Neural cell (in vitro differentiated cells): ENCODE measurements around the gene GAS7. TPM values are rescaled to one million over a fixed set of nuclear protein-coding genes. Genes with fewer than 3 reads are reported as not detected.

ENCODE experiments used
- H2AFZ ChIP-seq: fragments of 200-600, 300-800 bp; sonication (generic), shearing (Covaris generic); 2 replicates; pipeline ENCODE4 v1.6.0; 2014; ENCODE audit warnings: low read depth, mild to moderate bottlenecking, antibody characterized with exemption, low read length, moderate library complexity
- H3F3A ChIP-seq: fragments of 200-600 bp; shearing (Covaris generic); 2 replicates; pipeline ENCODE4 v1.6.1; 2016; ENCODE audit warnings: mild to moderate bottlenecking, moderate library complexity, mixed read lengths, antibody characterized with exemption, low read length; ENCODE audit not compliant: insufficient read depth, poor library complexity, severe bottlenecking
- H3K27ac ChIP-seq: fragments of 200-600, 300-800 bp; sonication (generic), shearing (Covaris generic); 2 replicates; pipeline ENCODE4 v1.5.1; 2014; ENCODE audit warnings: mild to moderate bottlenecking, low read length, moderate library complexity
- H3K27me3 ChIP-seq: fragments of 300-800, 200-600 bp; sonication (generic), shearing (Covaris generic); 2 replicates; pipeline ENCODE4 v1.6.0; 2014; ENCODE audit warnings: mild to moderate bottlenecking, low read depth, low read length, moderate library complexity; ENCODE audit not compliant: insufficient read depth
- H3K36me3 ChIP-seq: fragments of 300-800, 200-600 bp; sonication (generic), shearing (Covaris generic); 2 replicates; pipeline ENCODE4 v1.5.1; 2014; ENCODE audit warnings: mild to moderate bottlenecking, antibody characterized with exemption, low read length, moderate library complexity; ENCODE audit not compliant: insufficient read depth
- H3K4me2 ChIP-seq: fragments of 300-800, 200-600 bp; sonication (generic), shearing (Covaris generic); 2 replicates; pipeline ENCODE4 v1.6.0; 2014; ENCODE audit warnings: mild to moderate bottlenecking, low read length
- H3K4me3 ChIP-seq: fragments of 300-800, 200-600 bp; sonication (generic), shearing (Covaris generic); 2 replicates; pipeline ENCODE4 v1.5.1; 2014; ENCODE audit warnings: mild to moderate bottlenecking, low read length, moderate library complexity
- H3K79me2 ChIP-seq: fragments of 200-600 bp; shearing (Covaris generic); replicated peaks from 2 replicates; pipeline ENCODE4 v1.6.0; 2014; ENCODE audit warnings: mild to moderate bottlenecking, low read length, moderate library complexity; ENCODE audit not compliant: insufficient read depth
- H3K9ac ChIP-seq: fragments of 300-800, 200-600 bp; sonication (generic), shearing (Covaris generic); 2 replicates; pipeline ENCODE4 v1.6.1; 2016; ENCODE audit warnings: mild to moderate bottlenecking, low read length, mixed read lengths
- H3K9me2 ChIP-seq: fragments of 200-600 bp; shearing (Covaris generic); 2 replicates; pipeline ENCODE4 v1.6.1; 2016; ENCODE audit warnings: mild to moderate bottlenecking, low read length, mixed read lengths; ENCODE audit not compliant: insufficient read depth
- H3K9me3 ChIP-seq: fragments of 200-600, 300-800 bp; sonication (generic), shearing (Covaris generic); 2 replicates; pipeline ENCODE4 v1.6.1; 2016; ENCODE audit warnings: mild to moderate bottlenecking, mixed run types, low read length, moderate library complexity, mixed read lengths
- H4K20me1 ChIP-seq: fragments of 200-600 bp; shearing (Covaris generic); 2 replicates; pipeline ENCODE4 v1.6.1; 2016; ENCODE audit warnings: mild to moderate bottlenecking, mixed run types; ENCODE audit not compliant: insufficient read depth
- EP300 ChIP-seq: fragments of 450-650 bp; conservative IDR thresholded peaks from 2 replicates; pipeline ENCODE4 v1.6.1; 2014; ENCODE audit warnings: antibody characterized with exemption, mild to moderate bottlenecking, moderate library complexity; ENCODE audit not compliant: poor library complexity, severe bottlenecking
- EZH2 ChIP-seq: fragments of 200-600, 300-800 bp; shearing (Covaris generic), sonication (generic); IDR thresholded peaks from 2 replicates; pipeline ENCODE4 v1.6.1; 2014; ENCODE audit warnings: antibody characterized with exemption, low read length, borderline replicate concordance, mild to moderate bottlenecking; ENCODE audit not compliant: insufficient read depth, poor library complexity, severe bottlenecking
- MXI1 ChIP-seq: fragments of 450-650 bp; conservative IDR thresholded peaks from 2 replicates; pipeline ENCODE4 v1.6.1; 2014; ENCODE audit warnings: antibody characterized with exemption, mild to moderate bottlenecking; ENCODE audit not compliant: poor library complexity, severe bottlenecking
- POLR2AphosphoS5 ChIP-seq: IDR thresholded peaks from 2 replicates; pipeline ENCODE4 v1.6.1; 2012
- RAD21 ChIP-seq: fragments of 450-650 bp; conservative IDR thresholded peaks from 2 replicates; pipeline ENCODE4 v1.6.1; 2014; ENCODE audit warnings: antibody characterized with exemption, mild to moderate bottlenecking, moderate library complexity
- REST ChIP-seq: IDR thresholded peaks from 2 replicates; pipeline ENCODE4 v1.6.1; 2012; ENCODE audit warnings: borderline replicate concordance
- SMC3 ChIP-seq: fragments of 450-650 bp; conservative IDR thresholded peaks from 2 replicates; pipeline ENCODE4 v1.6.1; 2014; ENCODE audit warnings: antibody characterized with exemption, mild to moderate bottlenecking, moderate library complexity; ENCODE audit not compliant: poor library complexity
- TAF1 ChIP-seq: IDR thresholded peaks from 2 replicates; pipeline ENCODE4 v1.6.1; 2012; ENCODE audit warnings: low read depth
- polyA plus RNA-seq: library from polyadenylated mRNA; depleted of rRNA; stranded (reverse); fragments of >200 nt; gene quantifications from 2 replicates; pipeline ENCODE4 v1.2.3, GENCODE V29; 2014
- TF ChIP-seq, protein P1 (sequence below): fragments of 450-650 bp; IDR thresholded peaks from 2 replicates; pipeline ENCODE4 v1.5.1; 2014; ENCODE audit warnings: antibody characterized with exemption, mild to moderate bottlenecking, moderate library complexity; ENCODE audit not compliant: poor library complexity, severe bottlenecking

Gene GAS7
- polyA plus RNA-seq, 1 donor from 2014 or later: 23.6 TPM

DNA sequence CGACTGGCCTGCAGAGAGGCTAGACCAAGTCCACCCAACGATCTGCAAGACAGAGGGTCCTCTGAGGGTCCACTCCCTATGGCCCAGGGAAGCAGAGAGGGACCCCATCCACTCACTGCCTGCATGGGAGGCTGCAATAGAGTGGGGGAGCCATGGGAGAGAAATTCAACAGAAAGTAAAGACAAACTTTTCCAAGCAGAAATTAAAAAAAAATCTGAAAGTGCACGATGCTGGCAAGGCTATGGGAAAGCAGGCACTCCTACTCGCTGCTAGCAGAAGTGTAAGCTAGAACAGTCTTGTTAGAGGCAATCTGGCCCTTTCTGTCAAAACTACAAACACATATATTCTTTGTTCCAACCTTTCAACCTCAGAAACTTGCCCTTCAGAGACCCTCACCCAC lies 85.4 kb downstream of the GAS7 start:
- Histone ChIP-seq H3F3A (no peaks in the 10 kb centered on the region), H3K9me2 (no peaks in the 10 kb centered on the region), H2AFZ (no peak overlapping the region), H3K9me3 (peaks cover 3% of the 10 kb centered on the region), H3K27me3 (no peaks in the 10 kb centered on the region), H4K20me1 (no peaks in the 10 kb centered on the region), H3K9ac (no peak overlapping the region), H3K27ac (no peak overlapping the region), H3K4me3 (no peak overlapping the region), H3K4me2 (no peak overlapping the region), H3K36me3 (no peaks in the 10 kb centered on the region), H3K79me2 (no peaks in the 10 kb centered on the region)
- TF ChIP-seq EZH2 (no peak), RAD21 (no peak), REST (no peak), MXI1 (no peak)

- Histone ChIP-seq H3K79me2 (no peaks in the 10 kb centered on the region), H3K27ac (no peak overlapping the region), H3K9me3 (peaks cover 3% of the 10 kb centered on the region), H3K9me2 (no peaks in the 10 kb centered on the region), H2AFZ (no peak overlapping the region), H3K4me3 (no peak overlapping the region), H3K36me3 (no peaks in the 10 kb centered on the region), H3K27me3 (no peaks in the 10 kb centered on the region), H3K4me2 (no peak overlapping the region), H3F3A (no peaks in the 10 kb centered on the region), H3K9ac (no peak overlapping the region), H4K20me1 (no peaks in the 10 kb centered on the region)
- TF ChIP-seq MXI1 (no peak), TAF1 (no peak), RAD21 (no peak), REST (no peak), POLR2AphosphoS5 (no peak), EZH2 (no peak), SMC3 (no peak), EP300 (no peak)
- TF ChIP-seq, protein P1, sequence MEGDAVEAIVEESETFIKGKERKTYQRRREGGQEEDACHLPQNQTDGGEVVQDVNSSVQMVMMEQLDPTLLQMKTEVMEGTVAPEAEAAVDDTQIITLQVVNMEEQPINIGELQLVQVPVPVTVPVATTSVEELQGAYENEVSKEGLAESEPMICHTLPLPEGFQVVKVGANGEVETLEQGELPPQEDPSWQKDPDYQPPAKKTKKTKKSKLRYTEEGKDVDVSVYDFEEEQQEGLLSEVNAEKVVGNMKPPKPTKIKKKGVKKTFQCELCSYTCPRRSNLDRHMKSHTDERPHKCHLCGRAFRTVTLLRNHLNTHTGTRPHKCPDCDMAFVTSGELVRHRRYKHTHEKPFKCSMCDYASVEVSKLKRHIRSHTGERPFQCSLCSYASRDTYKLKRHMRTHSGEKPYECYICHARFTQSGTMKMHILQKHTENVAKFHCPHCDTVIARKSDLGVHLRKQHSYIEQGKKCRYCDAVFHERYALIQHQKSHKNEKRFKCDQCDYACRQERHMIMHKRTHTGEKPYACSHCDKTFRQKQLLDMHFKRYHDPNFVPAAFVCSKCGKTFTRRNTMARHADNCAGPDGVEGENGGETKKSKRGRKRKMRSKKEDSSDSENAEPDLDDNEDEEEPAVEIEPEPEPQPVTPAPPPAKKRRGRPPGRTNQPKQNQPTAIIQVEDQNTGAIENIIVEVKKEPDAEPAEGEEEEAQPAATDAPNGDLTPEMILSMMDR: no peak
These were observed 86.4 kb downstream of the GAS7 start for GRCh38 chr17:10111907-10112452.
